Endothelial cell (in vitro differentiated cells): Measurements from ENCODE around the gene ZNF195. TPM values are rescaled to one million over a fixed set of nuclear protein-coding genes. Genes with fewer than 3 reads are reported as not detected.
"Not testable (repeated sequence)": the region's sequence is repeated elsewhere in the genome, so short reads cannot be mapped to it uniquely, and the experiment has no call there.

Source experiments
- DNase-seq: peaks from one replicate; pipeline ENCODE4 v3.0.0; 2021; ENCODE audit warnings: low spot score
- H3K27ac Mint-ChIP-seq: one replicate; pipeline ENCODE4 v1.8.0; 2021; ENCODE audit warnings: mixed read lengths, inconsistent platforms; ENCODE audit not compliant: unreplicated experiment
- H3K27me3 Mint-ChIP-seq: one replicate; pipeline ENCODE4 v1.8.0; 2021; ENCODE audit warnings: mild to moderate bottlenecking, moderate library complexity, mixed read lengths, inconsistent platforms; ENCODE audit not compliant: unreplicated experiment
- H3K36me3 Mint-ChIP-seq: one replicate; pipeline ENCODE4 v1.8.0; 2021; ENCODE audit warnings: mild to moderate bottlenecking, low read depth, mixed read lengths, inconsistent platforms; ENCODE audit not compliant: unreplicated experiment
- H3K4me1 Mint-ChIP-seq: one replicate; pipeline ENCODE4 v1.8.0; 2021; ENCODE audit warnings: mild to moderate bottlenecking, mixed read lengths, inconsistent platforms; ENCODE audit not compliant: unreplicated experiment
- H3K4me3 Mint-ChIP-seq: one replicate; pipeline ENCODE4 v1.8.0; 2021; ENCODE audit warnings: mild to moderate bottlenecking, mixed read lengths, inconsistent platforms; ENCODE audit not compliant: unreplicated experiment
- H3K9me3 Mint-ChIP-seq: one replicate; pipeline ENCODE4 v1.8.0; 2021; ENCODE audit warnings: mixed read lengths, inconsistent platforms; ENCODE audit not compliant: unreplicated experiment
- CTCF ChIP-seq: fragments of 200-600 bp; sonication (generic); IDR thresholded peaks from one replicate; pipeline ENCODE4 v1.5.0; 2021; ENCODE audit warnings: antibody characterized with exemption; ENCODE audit not compliant: unreplicated experiment
- long read RNA-seq: library from polyadenylated mRNA; unstranded; transcript quantifications from one replicate; pipeline ENCODE4 v2.0.0, GENCODE V29; 2020; ENCODE audit not compliant: unreplicated experiment
- total RNA-seq: library from RNA; stranded (reverse); fragmentation: NEBNext Ultra II Directional; extraction: Animal tissue kit (Norgen Biotek cat#: 25700); gene quantifications from one replicate; pipeline ENCODE4 v1.2.1, GENCODE V29; 2021; ENCODE audit not compliant: unreplicated experiment

The ZNF195 gene
- total RNA-seq: 46.0 TPM
- long read RNA-seq, transcript ZNF195-204 (4 exons, 2,970 nt): major isoform, 13 of 36 reads
- long read RNA-seq, partial matches to known transcripts: 1 of 36 reads
- long read RNA-seq, other reads (novel, unspliced or antisense): 16 of 36 reads

- Mint-ChIP-seq H3K4me3 (peak within 1 kb of the TSS; percentile 99), H3K27me3 (peaks cover 3% of the 10 kb centered on the region), H3K27ac (peak within 1 kb of the TSS; percentile 98), H3K4me1 (peaks cover 51% of the 10 kb centered on the region), H3K36me3 (peaks cover 20% of the 10 kb centered on the region), H3K9me3 (no peaks in the 10 kb centered on the region)
- TF ChIP-seq CTCF: no peak
- peak; percentile 97 for DNase-seq
These were observed at the start of gene ZNF195 for GRCh38 chr11:3378426-3379423. TSS of gene ZNF195 (minus strand) at chr11:3379146. CDS start at chr11:3379040, 106 bp downstream.

- not testable (repeated sequence) for H3K9me3 Mint-ChIP-seq, H3K27ac Mint-ChIP-seq, H3K4me3 Mint-ChIP-seq, H3K36me3 Mint-ChIP-seq, H3K27me3 Mint-ChIP-seq, DNase-seq, H3K4me1 Mint-ChIP-seq
These were observed 49.1 kb upstream of the ZNF195 start for GRCh38 chr11:3428076-3428475.

GRCh38 chr11:3426541-3426940 lies 47.6 kb upstream of the ZNF195 start:
- H3K4me3 Mint-ChIP-seq, H3K9me3 Mint-ChIP-seq, H3K27me3 Mint-ChIP-seq, H3K4me1 Mint-ChIP-seq, H3K36me3 Mint-ChIP-seq, DNase-seq, H3K27ac Mint-ChIP-seq: not testable (repeated sequence)

- not testable (repeated sequence) for H3K27ac Mint-ChIP-seq, H3K36me3 Mint-ChIP-seq, H3K27me3 Mint-ChIP-seq, H3K4me1 Mint-ChIP-seq, DNase-seq, H3K9me3 Mint-ChIP-seq
- peak overlapping the region; percentile 73 for H3K4me3 Mint-ChIP-seq
These were observed 45.0 kb upstream of the ZNF195 start for GRCh38 chr11:3423928-3424327.

- not testable (repeated sequence) for H3K27ac Mint-ChIP-seq, H3K9me3 Mint-ChIP-seq, H3K4me1 Mint-ChIP-seq, DNase-seq, H3K27me3 Mint-ChIP-seq, H3K36me3 Mint-ChIP-seq
- H3K4me3 Mint-ChIP-seq: peak overlapping the region; percentile 73
These were observed 44.3 kb upstream of the ZNF195 start for GRCh38 chr11:3423138-3423731.

GRCh38 chr11:3422380-3423137 lies 43.6 kb upstream of the ZNF195 start:
- peak overlapping the region; percentile 61 for H3K27ac Mint-ChIP-seq
- H3K4me1 Mint-ChIP-seq, H3K36me3 Mint-ChIP-seq, H3K27me3 Mint-ChIP-seq, H3K9me3 Mint-ChIP-seq: not testable (repeated sequence)
- peak overlapping the region; percentile 89 for H3K4me3 Mint-ChIP-seq
- DNase-seq: peak; percentile 98

- peak; percentile 20 for DNase-seq
- H3K9me3 Mint-ChIP-seq, H3K36me3 Mint-ChIP-seq, H3K4me1 Mint-ChIP-seq, H3K27me3 Mint-ChIP-seq: not testable (repeated sequence)
- Mint-ChIP-seq H3K27ac (peak overlapping the region; percentile 13), H3K4me3 (peak overlapping the region; percentile 92)
These were observed 42.8 kb upstream of the ZNF195 start for GRCh38 chr11:3421608-3422379.

- not testable (repeated sequence) for H3K4me3 Mint-ChIP-seq, H3K36me3 Mint-ChIP-seq, H3K9me3 Mint-ChIP-seq, H3K27ac Mint-ChIP-seq, DNase-seq, H3K27me3 Mint-ChIP-seq, H3K4me1 Mint-ChIP-seq
These were observed 41.5 kb upstream of the ZNF195 start for GRCh38 chr11:3420281-3421042.

- not testable (repeated sequence) for DNase-seq, H3K4me3 Mint-ChIP-seq, H3K4me1 Mint-ChIP-seq, H3K27ac Mint-ChIP-seq, H3K9me3 Mint-ChIP-seq, H3K27me3 Mint-ChIP-seq, H3K36me3 Mint-ChIP-seq
These were observed 40.5 kb upstream of the ZNF195 start for GRCh38 chr11:3419496-3419895.
